OCI-LY1 (cell line): ENCODE results near the gene VPS45.

Experiments
- EZH2 ChIP-seq: fragments of 200-600 bp; sonication (generic), shearing (Covaris generic); IDR thresholded peaks from 2 replicates; pipeline ENCODE4 v1.8.0; 2017; ENCODE audit warnings: borderline replicate concordance, mixed run types, mild to moderate bottlenecking, antibody characterized with exemption, low read length, moderate library complexity, mixed read lengths
- TF ChIP-seq, protein P1 (sequence below): fragments of 200-600 bp; sonication (generic), shearing (Covaris generic); IDR thresholded peaks from 2 replicates; pipeline ENCODE4 v1.5.1; 2017; ENCODE audit warnings: mild to moderate bottlenecking, antibody characterized with exemption, low read length, moderate library complexity, mixed read lengths

DNA sequence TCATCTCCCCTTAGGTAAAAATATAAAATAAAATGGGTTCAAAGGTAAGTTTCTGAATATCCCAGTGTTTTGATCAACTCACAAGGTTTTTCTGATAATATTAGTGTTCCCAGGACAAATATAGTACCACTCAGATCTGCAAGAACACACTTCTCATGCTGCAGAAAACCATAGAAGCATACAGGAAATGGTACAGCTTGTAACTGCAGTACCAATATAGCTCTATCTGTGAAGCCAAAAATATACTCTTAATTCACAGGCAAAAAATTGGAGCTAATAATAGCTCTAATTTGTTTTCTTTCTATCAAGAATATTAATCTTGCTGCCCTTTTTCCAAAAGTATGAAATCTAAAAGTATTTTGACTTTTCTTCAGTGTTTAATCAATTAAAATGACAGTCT is 13.2 kb downstream of the VPS45 start:
- TF ChIP-seq, protein P1, sequence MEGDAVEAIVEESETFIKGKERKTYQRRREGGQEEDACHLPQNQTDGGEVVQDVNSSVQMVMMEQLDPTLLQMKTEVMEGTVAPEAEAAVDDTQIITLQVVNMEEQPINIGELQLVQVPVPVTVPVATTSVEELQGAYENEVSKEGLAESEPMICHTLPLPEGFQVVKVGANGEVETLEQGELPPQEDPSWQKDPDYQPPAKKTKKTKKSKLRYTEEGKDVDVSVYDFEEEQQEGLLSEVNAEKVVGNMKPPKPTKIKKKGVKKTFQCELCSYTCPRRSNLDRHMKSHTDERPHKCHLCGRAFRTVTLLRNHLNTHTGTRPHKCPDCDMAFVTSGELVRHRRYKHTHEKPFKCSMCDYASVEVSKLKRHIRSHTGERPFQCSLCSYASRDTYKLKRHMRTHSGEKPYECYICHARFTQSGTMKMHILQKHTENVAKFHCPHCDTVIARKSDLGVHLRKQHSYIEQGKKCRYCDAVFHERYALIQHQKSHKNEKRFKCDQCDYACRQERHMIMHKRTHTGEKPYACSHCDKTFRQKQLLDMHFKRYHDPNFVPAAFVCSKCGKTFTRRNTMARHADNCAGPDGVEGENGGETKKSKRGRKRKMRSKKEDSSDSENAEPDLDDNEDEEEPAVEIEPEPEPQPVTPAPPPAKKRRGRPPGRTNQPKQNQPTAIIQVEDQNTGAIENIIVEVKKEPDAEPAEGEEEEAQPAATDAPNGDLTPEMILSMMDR = no peak
- no peak for TF ChIP-seq EZH2
